Measurements from ENCODE around the gene TKFC.

TKFC gene

GRCh38 chr11:61345954-61346843, 13.2 kb downstream of the TKFC start:
- no peak for DNase-seq

GRCh38 chr11:61347916-61348461, 15.0 kb downstream of the TKFC start:
- DNase-seq: no peak

GRCh38 chr11:61349189-61349751, 16.2 kb downstream of the TKFC start:
- DNase-seq: no peak

- DNase-seq: no peak
These were observed 16.9 kb downstream of the TKFC start for GRCh38 chr11:61349916-61350315.

GRCh38 chr11:61350336-61350735, 17.3 kb downstream of the TKFC start:
- no peak for DNase-seq

- DNase-seq: no peak
These were observed 17.8 kb downstream of the TKFC start for GRCh38 chr11:61350803-61351202.

- DNase-seq: no peak
These were observed 19.0 kb downstream of the TKFC start for GRCh38 chr11:61352038-61352437.

GRCh38 chr11:61353131-61354067, 20.4 kb downstream of the TKFC start:
- no peak for DNase-seq

GRCh38 chr11:61354208-61354607, 21.2 kb downstream of the TKFC start:
- DNase-seq: no peak

- DNase-seq: no peak
These were observed 23.7 kb downstream of the TKFC start for GRCh38 chr11:61356706-61357105.

- DNase-seq: no peak
These were observed 24.3 kb downstream of the TKFC start for GRCh38 chr11:61357233-61357893.

- no peak for DNase-seq
These were observed 24.8 kb downstream of the TKFC start for GRCh38 chr11:61357894-61358239.

GRCh38 chr11:61358566-61358965, 25.5 kb downstream of the TKFC start:
- no peak for DNase-seq

GRCh38 chr11:61359516-61359915, 26.5 kb downstream of the TKFC start:
- no peak for DNase-seq

GRCh38 chr11:61361237-61361740, 28.3 kb downstream of the TKFC start:
- no peak for DNase-seq

- peak; percentile 74 for DNase-seq
These were observed 28.9 kb downstream of the TKFC start, which contains the start of the genes CYB561A3 and TMEM138 for GRCh38 chr11:61361741-61362541. TSS of gene CYB561A3 (minus strand) at chr11:61361882. CDS start at chr11:61356713, 5,169 bp downstream. TSS of gene TMEM138 (plus strand) at chr11:61362374. CDS start at chr11:61364391, 2,017 bp downstream.

GRCh38 chr11:61362542-61362875, 29.5 kb downstream of the TKFC start:
- DNase-seq: no peak

- DNase-seq: no peak
These were observed 31.1 kb downstream of the TKFC start for GRCh38 chr11:61364012-61364675.

GRCh38 chr11:61367406-61367805, 34.4 kb downstream of the TKFC start:
- no peak for DNase-seq

- no peak for DNase-seq
These were observed 35.6 kb downstream of the TKFC start for GRCh38 chr11:61368646-61369045.

Measured in NCI-H1436 treated with DMSO at 0.1 percent for 48 hours (cell line).